Epithelial cell of prostate (primary cell): ENCODE results near the gene NPIPA3.
"Not testable (repeated sequence)": the region's sequence is repeated elsewhere in the genome, so short reads cannot be mapped to it uniquely, and the experiment has no call there.

Experiments used
- DNase-seq: peaks from one replicate; pipeline ENCODE4 v3.0.0-alpha.2; 2011; ENCODE audit warnings: low read depth, low spot score
- H3K27ac ChIP-seq: fragments of 450-650 bp; 2 replicates; pipeline ENCODE4 v1.5.1; 2017; ENCODE audit warnings: mild to moderate bottlenecking

The NPIPA3 gene

GRCh38 chr16:14703156-14704011, at the start of gene NPIPA3:
Gene NPIPA3, plus strand, starts transcription at chr16:14703411. Its CDS starts 5,533 bp downstream, at chr16:14708944.
- H3K27ac ChIP-seq, DNase-seq: not testable (repeated sequence)

GRCh38 chr16:14658063-14658462, 45.1 kb upstream of the NPIPA3 start:
- no peak for DNase-seq
- H3K27ac ChIP-seq: no peak overlapping the region

GRCh38 chr16:14667347-14668266, 35.6 kb upstream of the NPIPA3 start:
- DNase-seq: no peak
- no peak overlapping the region for H3K27ac ChIP-seq

- H3K27ac ChIP-seq: no peak overlapping the region
- no peak for DNase-seq
Observed at GRCh38 chr16:14668556-14669223, 34.5 kb upstream of the NPIPA3 start.

- H3K27ac ChIP-seq: no peak overlapping the region
- DNase-seq: no peak
Observed at GRCh38 chr16:14669776-14670175, 33.4 kb upstream of the NPIPA3 start.

GRCh38 chr16:14672403-14672971, 30.7 kb upstream of the NPIPA3 start:
- DNase-seq: no peak
- no peak overlapping the region for H3K27ac ChIP-seq

GRCh38 chr16:14676633-14677032, 26.6 kb upstream of the NPIPA3 start:
- no peak overlapping the region for H3K27ac ChIP-seq
- no peak for DNase-seq

- DNase-seq: no peak
- H3K27ac ChIP-seq: no peak overlapping the region
Observed at GRCh38 chr16:14677627-14678026, 25.6 kb upstream of the NPIPA3 start.

GRCh38 chr16:14678748-14679497, 24.3 kb upstream of the NPIPA3 start:
- no peak overlapping the region for H3K27ac ChIP-seq
- DNase-seq: no peak

- DNase-seq, H3K27ac ChIP-seq: not testable (repeated sequence)
Observed at GRCh38 chr16:14680396-14680795, 22.8 kb upstream of the NPIPA3 start.

- no peak overlapping the region for H3K27ac ChIP-seq
- DNase-seq: no peak
Observed at GRCh38 chr16:14681115-14681514, 22.1 kb upstream of the NPIPA3 start.

- H3K27ac ChIP-seq: no peak overlapping the region
- no peak for DNase-seq
Observed at GRCh38 chr16:14682121-14682520, 21.1 kb upstream of the NPIPA3 start.

- DNase-seq, H3K27ac ChIP-seq: not testable (repeated sequence)
Observed at GRCh38 chr16:14685870-14686793, 17.1 kb upstream of the NPIPA3 start.

- not testable (repeated sequence) for H3K27ac ChIP-seq, DNase-seq
Observed at GRCh38 chr16:14694129-14694528, 9.1 kb upstream of the NPIPA3 start, which contains the start of gene PLA2G10. Gene PLA2G10, minus strand, starts transcription at chr16:14694308. Its CDS starts 79 bp downstream, at chr16:14694229.

- H3K27ac ChIP-seq, DNase-seq: not testable (repeated sequence)
Observed at GRCh38 chr16:14701859-14702258, 1.4 kb upstream of the NPIPA3 start.

- H3K27ac ChIP-seq, DNase-seq: not testable (repeated sequence)
Observed at GRCh38 chr16:14702672-14703071, 539 bp upstream of the NPIPA3 start.

- DNase-seq: not testable (repeated sequence)
Observed at GRCh38 chr16:14733233-14733632, 30.0 kb downstream of the NPIPA3 start.

GRCh38 chr16:14740832-14741385, 37.7 kb downstream of the NPIPA3 start:
- not testable (repeated sequence) for DNase-seq, H3K27ac ChIP-seq

More at GRCh38 chr16:14733233-14733632, 30.0 kb downstream of the NPIPA3 start:
- H3K27ac ChIP-seq: not testable (repeated sequence)
